ENCODE results near the gene GOLT1B. TPM values are rescaled to one million over a fixed set of nuclear protein-coding genes. Genes with fewer than 3 reads are reported as not detected.

The GOLT1B gene
- total and polyA plus RNA-seq, 2 of the 8 experiments (the other 6 are each of a cell fraction or from before 2014, with no cell fraction given): 18.3 to 38.3 TPM

DNA sequence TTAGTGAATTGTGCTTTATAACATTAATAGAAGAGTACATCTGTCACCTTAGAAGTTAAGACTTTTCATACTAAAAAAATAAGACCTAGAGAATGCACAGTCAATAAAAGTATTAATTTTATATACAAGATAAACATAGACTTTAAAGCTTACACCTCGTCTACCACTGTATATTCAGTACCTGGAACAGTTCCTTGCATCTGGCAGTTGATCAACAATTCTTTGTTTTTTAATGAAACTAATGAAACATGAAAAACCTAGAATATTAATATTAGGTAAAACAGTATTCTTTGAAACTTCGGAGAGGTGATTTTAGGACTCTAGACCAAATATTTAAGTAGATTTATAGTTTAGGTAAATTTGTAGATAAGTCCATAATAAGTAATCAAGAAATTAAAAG, 4.3 kb downstream of the GOLT1B start (continued):
- TF ChIP-seq CHD7 (IDR thresholded peaks at IDR 0.05; ENCODE audit: insufficient replicate concordance, low read length) (no peak), PHF8 (conservative IDR thresholded peaks at IDR 0.05; ENCODE audit: low read depth, low read length) (no peak), SIX5 (IDR thresholded peaks at IDR 0.05; ENCODE audit: low read depth, low read length) (no peak)

All from H1 (cell line).